NCI-H446 treated with DMSO at 0.1 percent for 48 hours (cell line): ENCODE data around the gene TTLL5.
A peak's percentile ranks its signal among the peaks of the same experiment; 100 is the strongest.
"Not testable (repeated sequence)": the region's sequence is repeated elsewhere in the genome, so short reads cannot be mapped to it uniquely, and the experiment has no call there.

Experiments
- DNase-seq: peaks from one replicate; lab custom pipeline; 2025; lab: John Stamatoyannopoulos, UW

Gene TTLL5

GRCh38 chr14:75650253-75651058 lies 10.6 kb upstream of the TTLL5 start:
- DNase-seq, result no peak

- DNase-seq, result no peak
These were observed 7.5 kb upstream of the TTLL5 start for GRCh38 chr14:75653563-75653962.

DNA sequence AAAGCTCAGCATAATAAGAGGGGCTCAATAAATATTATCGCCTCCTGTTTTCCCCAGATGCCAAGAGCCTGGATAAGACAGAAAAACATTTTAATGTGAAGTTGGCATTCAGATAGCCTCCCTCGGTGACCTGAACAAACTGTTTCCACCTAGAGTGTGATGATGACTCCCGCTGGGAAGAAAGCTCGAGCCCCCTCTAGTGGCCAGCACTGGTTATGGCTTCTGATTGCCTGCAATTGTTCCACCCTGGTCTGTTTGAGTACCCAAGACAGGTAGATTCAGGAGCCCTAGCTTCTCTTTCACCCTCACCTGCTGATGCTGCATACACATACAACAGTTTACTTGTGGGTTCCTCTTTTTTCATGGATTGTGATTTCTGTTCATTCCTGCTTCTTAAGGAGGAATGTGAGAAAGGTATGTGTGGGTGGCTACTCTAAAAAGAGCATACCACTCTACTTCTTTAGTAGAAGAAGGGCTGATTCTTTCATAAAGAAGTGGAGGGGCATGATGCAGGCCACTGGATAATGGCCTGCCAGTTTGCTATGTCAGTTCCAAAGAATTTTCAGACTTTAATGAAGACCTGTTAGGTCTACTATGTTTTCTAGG lies 6.8 kb upstream of the TTLL5 start:
- no peak for DNase-seq

- no peak for DNase-seq
These were observed 5.8 kb upstream of the TTLL5 start for GRCh38 chr14:75655235-75655634.

GRCh38 chr14:75657331-75657730 lies 3.7 kb upstream of the TTLL5 start:
- DNase-seq, result no peak

DNA sequence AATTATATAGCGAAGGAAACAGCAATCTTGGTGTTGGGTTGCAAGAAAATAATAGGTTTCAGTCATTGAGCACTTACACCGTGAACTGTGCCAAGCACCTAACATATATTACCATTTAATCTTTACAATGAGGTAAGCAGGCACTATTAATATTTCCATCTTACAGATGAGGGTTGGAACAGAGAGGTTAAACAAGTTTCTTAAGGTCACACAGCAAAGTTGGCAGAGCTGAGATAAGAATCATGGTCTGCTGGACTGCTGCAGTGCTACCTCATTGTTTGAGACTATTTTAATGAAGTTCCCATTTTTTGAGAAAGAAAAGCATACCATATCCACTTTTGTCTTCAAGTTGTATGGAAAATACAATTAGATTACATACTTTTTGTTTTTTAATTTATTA lies 2.1 kb upstream of the TTLL5 start:
- no peak for DNase-seq

DNA sequence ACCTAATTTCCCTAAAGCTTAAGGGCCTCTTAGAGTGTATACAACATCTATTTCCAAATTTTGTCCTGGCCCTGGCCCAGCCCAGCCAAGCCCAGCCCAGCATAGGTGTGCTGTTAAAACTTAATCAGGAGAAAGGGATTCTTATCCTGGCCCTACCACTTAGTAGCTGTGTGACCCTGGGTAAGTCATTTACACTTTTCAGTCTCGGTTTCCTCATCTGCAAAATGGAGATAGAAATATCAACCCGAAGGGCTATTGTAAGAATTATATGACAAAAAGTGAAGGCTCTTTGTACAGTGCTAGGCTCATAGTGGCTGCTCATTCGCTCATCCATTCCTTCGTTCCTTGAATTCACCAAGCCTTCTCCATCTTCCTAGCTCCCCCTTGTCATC lies 812 bp upstream of the TTLL5 start:
- no peak for DNase-seq

- DNase-seq, result no peak
These were observed 411 bp downstream of the TTLL5 start for GRCh38 chr14:75661499-75661814.

GRCh38 chr14:75662966-75663365 lies 1.9 kb downstream of the TTLL5 start:
- no peak for DNase-seq

GRCh38 chr14:75667099-75667765 lies 6.2 kb downstream of the TTLL5 start:
- DNase-seq, result no peak

- no peak for DNase-seq
These were observed 11.7 kb downstream of the TTLL5 start for GRCh38 chr14:75672605-75673192.

DNA sequence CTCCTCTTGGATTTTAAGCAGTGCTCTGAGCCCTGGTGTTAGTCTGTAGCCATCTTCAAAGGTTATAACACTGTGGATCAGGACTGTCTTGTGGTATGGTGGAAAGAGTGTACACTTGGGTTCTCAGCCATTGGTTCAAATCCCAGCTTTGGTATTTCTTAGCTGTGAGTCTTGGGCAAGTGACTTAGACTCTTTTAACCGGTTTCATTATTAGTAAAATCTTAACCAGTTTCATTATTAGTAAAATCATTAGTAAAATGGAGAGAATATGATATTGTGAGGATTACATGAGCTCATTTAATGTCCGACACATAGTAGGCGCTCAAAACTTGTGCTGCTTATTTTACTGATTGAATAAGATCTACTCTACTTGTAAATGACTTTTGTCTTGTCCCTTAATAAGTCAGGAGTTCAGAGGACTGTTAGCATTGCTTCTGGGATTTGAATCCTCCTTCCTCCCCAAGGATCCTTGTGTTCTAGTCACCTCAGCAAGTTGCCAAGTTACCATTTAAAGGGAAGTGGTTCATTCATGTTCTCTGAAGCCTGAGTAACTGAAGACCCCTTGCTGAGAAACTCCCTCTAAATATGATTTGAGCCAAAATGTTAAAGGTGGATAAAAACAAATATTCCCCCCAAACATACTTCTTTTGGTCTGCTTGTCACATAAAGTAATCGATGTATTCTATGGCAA lies 12.4 kb downstream of the TTLL5 start:
- no peak for DNase-seq

- no peak for DNase-seq
These were observed 14.4 kb downstream of the TTLL5 start for GRCh38 chr14:75675265-75675960.

DNA sequence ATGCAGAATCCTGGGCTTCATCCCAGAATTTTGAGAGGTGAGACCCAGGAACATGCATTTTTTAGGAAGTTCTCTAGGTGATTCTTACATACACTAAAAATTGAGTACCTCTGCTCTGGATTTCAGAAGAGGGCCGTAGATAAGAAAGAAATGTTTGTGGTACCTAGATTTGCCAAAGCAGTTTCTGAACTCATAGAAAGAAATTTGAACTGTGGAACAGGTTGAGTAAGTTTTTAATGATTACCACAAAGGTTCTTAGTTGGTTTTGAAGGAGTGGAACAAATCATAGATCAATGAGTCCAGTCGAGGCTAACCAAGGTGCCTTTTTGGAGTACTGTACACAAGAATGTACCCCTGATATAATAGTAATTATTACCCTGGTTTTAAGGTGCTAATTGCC lies 24.9 kb downstream of the TTLL5 start:
- no peak for DNase-seq

DNA sequence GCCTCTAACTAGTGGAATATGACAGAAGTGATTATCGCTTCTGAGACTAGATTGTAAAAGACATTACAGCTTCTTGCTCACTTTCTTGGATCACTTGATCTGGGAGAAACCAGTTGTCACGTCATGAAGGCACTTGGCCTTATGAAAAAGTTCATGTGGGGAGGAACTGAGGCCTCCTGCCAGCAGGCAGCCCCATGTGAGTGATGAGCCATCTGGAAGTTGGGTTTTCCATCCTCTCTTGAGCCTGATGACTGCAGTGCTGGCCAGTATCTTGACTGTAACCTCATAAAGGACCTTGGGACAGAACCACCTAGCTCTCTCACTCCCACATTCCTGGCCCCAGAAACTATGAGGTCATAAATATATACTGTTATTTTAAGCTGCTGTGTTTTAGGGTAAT lies 28.0 kb downstream of the TTLL5 start:
- DNase-seq, result no peak

GRCh38 chr14:75690010-75690409 lies 29.0 kb downstream of the TTLL5 start:
- no peak for DNase-seq

DNA sequence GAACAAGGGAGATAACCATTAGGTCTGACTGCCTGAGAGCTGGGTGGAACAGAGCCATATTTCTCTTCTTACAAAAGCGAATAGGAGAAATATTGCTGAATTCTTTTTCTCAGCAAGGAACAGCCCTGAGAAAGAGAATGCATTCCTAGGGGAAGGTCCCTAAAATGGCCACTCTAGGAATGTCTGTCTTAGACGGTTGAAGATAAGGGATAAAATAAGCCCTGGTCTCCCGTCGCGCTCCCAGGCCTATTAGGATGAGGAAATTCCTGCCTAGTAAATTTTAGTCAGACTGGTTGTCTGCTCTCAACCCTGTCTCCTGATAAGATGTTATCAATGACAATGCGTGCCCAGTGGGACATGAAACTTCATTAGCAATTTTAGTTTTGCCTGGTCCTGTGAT lies 34.0 kb downstream of the TTLL5 start:
- not testable (repeated sequence) for DNase-seq

- DNase-seq, result no peak
These were observed 36.3 kb downstream of the TTLL5 start for GRCh38 chr14:75697386-75697785.

DNA sequence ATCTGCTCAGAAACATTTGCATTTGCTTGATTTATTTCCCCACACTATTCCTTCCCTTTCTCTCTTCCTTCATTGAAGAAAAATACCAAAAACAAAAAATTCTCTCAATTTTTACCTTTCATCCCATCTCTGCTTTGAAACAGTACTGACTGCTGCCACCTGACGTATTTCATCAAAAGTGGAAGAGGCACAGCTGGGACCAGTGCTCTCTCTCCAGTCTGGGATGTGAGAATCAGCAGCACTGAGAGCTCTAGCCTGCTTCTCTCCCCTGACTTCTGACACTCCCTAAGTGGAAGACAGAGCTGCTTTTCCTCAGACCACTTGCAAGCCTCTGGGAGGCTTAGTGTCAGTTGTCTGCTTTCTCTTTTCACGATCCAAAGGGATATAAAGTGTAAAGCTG lies 36.9 kb downstream of the TTLL5 start:
- DNase-seq, result no peak

DNA sequence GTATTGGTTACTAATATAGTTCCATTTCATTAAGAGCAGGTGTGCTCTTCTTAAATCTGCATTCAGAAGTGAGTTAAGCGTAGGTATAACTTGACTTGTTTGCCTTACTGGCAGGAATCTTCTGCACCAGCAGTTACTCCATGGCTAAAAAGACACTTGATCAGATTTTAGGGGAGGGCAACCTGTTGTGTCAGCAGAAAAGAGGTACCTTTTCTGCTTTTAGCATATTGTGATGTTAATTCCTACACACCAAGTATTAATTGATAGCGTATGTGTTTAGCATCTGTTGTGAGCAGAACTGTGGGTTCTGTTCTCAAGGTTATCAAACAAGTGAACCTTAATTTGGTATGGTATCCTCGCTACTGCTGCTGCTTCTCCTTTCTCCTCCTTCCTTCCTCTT lies 38.3 kb downstream of the TTLL5 start:
- DNase-seq, result no peak

DNA sequence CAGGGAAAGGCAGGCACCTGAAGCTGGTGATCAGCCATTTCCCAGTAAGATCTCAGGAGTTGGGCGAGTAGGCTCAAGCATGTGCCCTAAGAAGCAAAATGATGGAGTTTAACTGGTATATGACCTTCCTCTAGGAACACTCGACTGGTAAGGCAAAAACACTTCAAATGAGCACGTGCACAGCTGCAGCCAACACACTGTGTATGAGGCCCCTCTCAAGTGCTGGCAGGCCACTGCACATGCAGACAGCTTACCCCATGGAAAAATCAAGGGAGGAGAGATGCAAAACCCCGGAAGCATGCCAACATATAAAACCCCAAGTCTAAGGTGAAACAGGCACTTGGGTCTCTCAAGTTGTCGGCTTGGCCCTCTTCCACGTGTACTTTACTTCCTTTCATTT lies 39.2 kb downstream of the TTLL5 start:
- no peak for DNase-seq

DNA sequence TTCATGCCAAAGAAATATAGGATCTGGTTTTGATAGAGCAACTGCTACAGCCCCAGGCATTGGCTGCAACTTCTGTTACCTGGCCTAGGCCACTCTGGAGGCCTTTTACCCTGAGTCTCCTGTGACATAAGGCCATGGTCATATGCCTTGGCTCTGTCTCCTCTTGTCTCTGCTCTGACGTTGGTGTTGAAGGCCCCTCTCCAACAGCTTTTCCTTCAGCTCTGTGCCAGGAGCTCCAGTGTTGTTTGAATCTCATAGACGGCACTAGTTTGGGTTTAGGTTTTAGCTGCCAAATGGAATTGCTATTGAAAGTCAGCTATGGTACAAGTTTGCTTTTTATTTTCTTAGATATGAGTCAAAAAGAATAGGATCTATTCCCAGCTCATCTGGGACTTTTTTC lies 41.1 kb downstream of the TTLL5 start:
- DNase-seq, result peak; percentile 50
